HCT116 (cell line): ENCODE results near the gene ZBTB7C.

Experiments
- ELF1 ChIP-seq: IDR thresholded peaks from 2 replicates; pipeline ENCODE4 v1.6.1; 2012; ENCODE audit warnings: low read depth, borderline replicate concordance
- POLR2A ChIP-seq: IDR thresholded peaks from 2 replicates; pipeline ENCODE4 v1.7.0; 2011; ENCODE audit warnings: borderline replicate concordance; ENCODE audit not compliant: insufficient read depth, insufficient read length; ENCODE audit errors: extremely low read depth
- SP1 ChIP-seq: IDR thresholded peaks from 2 replicates; pipeline ENCODE4 v1.6.1; 2012; ENCODE audit warnings: low read depth
- TF ChIP-seq, protein P1 (sequence below), 3 experiments: fragments of 200-600 bp in 1 of 3; sonication (generic) in 1 of 3; IDR thresholded peaks in 2 of 3; conservative IDR thresholded peaks in 1 of 3; 2 replicates each; pipeline ENCODE4 v1.5.1; 2012 to 2017; ENCODE audit warnings: low read depth in 2 of 3, low read length in 2 of 3, antibody characterized with exemption in 1 of 3, borderline replicate concordance in 1 of 3, control low read depth in 1 of 3, mild to moderate bottlenecking in 1 of 3, mixed read lengths in 1 of 3, mixed run types in 1 of 3, moderate library complexity in 1 of 3; ENCODE audit not compliant: insufficient read depth in 1 of 3

DNA sequence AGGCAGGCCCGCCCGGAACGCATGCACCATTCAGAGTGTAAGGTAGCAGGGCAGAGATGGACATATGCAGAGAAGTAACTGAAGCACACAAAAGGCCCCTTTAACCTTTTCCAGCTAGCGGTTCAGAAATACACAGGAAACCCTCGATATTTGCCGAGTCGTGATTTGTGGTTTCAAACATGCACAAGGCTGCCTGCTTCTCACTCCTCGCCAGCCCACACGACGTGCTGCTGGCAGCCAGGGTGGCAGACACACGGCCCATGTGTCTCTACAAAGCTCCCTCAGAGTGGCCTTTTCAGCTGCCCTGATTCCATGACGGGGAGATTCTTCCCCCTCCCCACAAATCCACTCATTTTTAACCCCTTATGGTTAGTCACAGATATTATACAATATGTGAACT, 23.6 kb downstream of the ZBTB7C start:
- TF ChIP-seq, protein P1, sequence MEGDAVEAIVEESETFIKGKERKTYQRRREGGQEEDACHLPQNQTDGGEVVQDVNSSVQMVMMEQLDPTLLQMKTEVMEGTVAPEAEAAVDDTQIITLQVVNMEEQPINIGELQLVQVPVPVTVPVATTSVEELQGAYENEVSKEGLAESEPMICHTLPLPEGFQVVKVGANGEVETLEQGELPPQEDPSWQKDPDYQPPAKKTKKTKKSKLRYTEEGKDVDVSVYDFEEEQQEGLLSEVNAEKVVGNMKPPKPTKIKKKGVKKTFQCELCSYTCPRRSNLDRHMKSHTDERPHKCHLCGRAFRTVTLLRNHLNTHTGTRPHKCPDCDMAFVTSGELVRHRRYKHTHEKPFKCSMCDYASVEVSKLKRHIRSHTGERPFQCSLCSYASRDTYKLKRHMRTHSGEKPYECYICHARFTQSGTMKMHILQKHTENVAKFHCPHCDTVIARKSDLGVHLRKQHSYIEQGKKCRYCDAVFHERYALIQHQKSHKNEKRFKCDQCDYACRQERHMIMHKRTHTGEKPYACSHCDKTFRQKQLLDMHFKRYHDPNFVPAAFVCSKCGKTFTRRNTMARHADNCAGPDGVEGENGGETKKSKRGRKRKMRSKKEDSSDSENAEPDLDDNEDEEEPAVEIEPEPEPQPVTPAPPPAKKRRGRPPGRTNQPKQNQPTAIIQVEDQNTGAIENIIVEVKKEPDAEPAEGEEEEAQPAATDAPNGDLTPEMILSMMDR (IDR thresholded peaks at IDR 0.05 in 2 of 3, conservative IDR thresholded peaks at IDR 0.05 in 1 of 3; ENCODE audit: borderline replicate concordance in 1 of 3, insufficient read depth in 1 of 3, low read depth in 2 of 3, low read length in 2 of 3), result no peak
- TF ChIP-seq POLR2A (no peak), SP1 (no peak), ELF1 (no peak)
